ENCODE data around the gene NEK11.

GRCh38 chr3:131036200-131036816 is 9.6 kb downstream of the NEK11 start:
- TF ChIP-seq POLR2A (IDR thresholded peaks at IDR 0.05) (no peak), EP300 (IDR thresholded peaks at IDR 0.05) (no peak)
- TF ChIP-seq, protein P1, sequence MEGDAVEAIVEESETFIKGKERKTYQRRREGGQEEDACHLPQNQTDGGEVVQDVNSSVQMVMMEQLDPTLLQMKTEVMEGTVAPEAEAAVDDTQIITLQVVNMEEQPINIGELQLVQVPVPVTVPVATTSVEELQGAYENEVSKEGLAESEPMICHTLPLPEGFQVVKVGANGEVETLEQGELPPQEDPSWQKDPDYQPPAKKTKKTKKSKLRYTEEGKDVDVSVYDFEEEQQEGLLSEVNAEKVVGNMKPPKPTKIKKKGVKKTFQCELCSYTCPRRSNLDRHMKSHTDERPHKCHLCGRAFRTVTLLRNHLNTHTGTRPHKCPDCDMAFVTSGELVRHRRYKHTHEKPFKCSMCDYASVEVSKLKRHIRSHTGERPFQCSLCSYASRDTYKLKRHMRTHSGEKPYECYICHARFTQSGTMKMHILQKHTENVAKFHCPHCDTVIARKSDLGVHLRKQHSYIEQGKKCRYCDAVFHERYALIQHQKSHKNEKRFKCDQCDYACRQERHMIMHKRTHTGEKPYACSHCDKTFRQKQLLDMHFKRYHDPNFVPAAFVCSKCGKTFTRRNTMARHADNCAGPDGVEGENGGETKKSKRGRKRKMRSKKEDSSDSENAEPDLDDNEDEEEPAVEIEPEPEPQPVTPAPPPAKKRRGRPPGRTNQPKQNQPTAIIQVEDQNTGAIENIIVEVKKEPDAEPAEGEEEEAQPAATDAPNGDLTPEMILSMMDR (IDR thresholded peaks at IDR 0.05) = no peak
